ENCODE results near the gene DNAJC16. TPM values are rescaled to one million over a fixed set of nuclear protein-coding genes. Genes with fewer than 3 reads are reported as not detected.

The DNAJC16 gene
- total RNA-seq, 1 experiment from 2014 or later = 20.7 TPM

DNA sequence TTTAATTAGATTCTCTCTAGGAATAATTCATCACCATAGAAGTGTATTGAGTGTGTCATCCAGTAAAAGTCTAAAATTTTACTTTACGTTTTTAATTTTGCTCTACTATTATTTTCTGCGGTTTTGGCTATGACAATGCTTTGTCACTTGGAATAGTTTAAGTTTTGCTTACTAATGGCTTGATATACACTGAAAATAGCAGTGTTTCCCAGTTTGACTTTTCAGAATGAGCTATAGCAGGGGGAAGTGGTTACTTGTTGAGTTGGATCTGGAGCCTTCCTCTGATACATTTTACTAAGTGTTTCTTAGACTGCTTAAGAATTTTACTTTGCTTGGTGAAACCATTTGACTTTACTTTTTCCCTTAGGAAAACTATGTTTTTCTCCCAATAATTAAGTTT is 5.0 kb downstream of the DNAJC16 start:
- no peak overlapping the region for H3K4me2 ChIP-seq (ENCODE audit: insufficient read depth, insufficient read length, low read length)
- no peaks in the 10 kb centered on the region for H3K23me2 ChIP-seq (ENCODE audit: insufficient read length, low read depth, low read length, poor library complexity, severe bottlenecking)
- no peak overlapping the region for H2BK15ac ChIP-seq (ENCODE audit: low read depth, low read length)
- no peak overlapping the region for H3K9ac ChIP-seq (ENCODE audit: extremely low read depth, insufficient read length, low read length)
- no CpG with 5 or more reads among the region's 2 CpGs for WGBS (ENCODE audit: extremely low coverage, insufficient read length, low lambda C conversion rate)
- no peak for DNase-seq
- H4K91ac ChIP-seq (ENCODE audit: insufficient read length, low read depth, low read length) = no peak overlapping the region
- no peak overlapping the region for H3T11ph ChIP-seq (ENCODE audit: low read length)
- H3K79me1 ChIP-seq (ENCODE audit: insufficient read depth, low read depth, low read length, poor library complexity, severe bottlenecking) = no peaks in the 10 kb centered on the region
- no peak overlapping the region for H4K5ac ChIP-seq (ENCODE audit: insufficient read length, low read depth, low read length)
- no peaks in the 10 kb centered on the region; the same call in 1 of the 2 replicates for H3K27me3 ChIP-seq (ENCODE audit: insufficient read depth, low read length)
- H3K18ac ChIP-seq (ENCODE audit: insufficient read length, low read depth, low read length) = no peak overlapping the region
- H3K36me3 Mint-ChIP-seq (ENCODE audit: insufficient read depth in 1 of 3, low read depth in 3 of 3) = peaks cover 5 to 34% (median 28%) of the 10 kb centered on the region in 3 experiments; a peak in 6 of 7 replicates
- no peaks in the 10 kb centered on the region for H3K27me3 Mint-ChIP-seq (ENCODE audit: low read depth)
- no peak overlapping the region for H3K27ac ChIP-seq (ENCODE audit: insufficient read length, low read depth, low read length)
- H3K23ac ChIP-seq (ENCODE audit: insufficient read length, low read depth, low read length) = no peak overlapping the region
- no peak overlapping the region for H2AK5ac ChIP-seq (ENCODE audit: insufficient read length, low read length)
- no peak overlapping the region for H2BK120ac ChIP-seq (ENCODE audit: low read depth, low read length, poor library complexity, severe bottlenecking)
- TF ChIP-seq, protein P1, sequence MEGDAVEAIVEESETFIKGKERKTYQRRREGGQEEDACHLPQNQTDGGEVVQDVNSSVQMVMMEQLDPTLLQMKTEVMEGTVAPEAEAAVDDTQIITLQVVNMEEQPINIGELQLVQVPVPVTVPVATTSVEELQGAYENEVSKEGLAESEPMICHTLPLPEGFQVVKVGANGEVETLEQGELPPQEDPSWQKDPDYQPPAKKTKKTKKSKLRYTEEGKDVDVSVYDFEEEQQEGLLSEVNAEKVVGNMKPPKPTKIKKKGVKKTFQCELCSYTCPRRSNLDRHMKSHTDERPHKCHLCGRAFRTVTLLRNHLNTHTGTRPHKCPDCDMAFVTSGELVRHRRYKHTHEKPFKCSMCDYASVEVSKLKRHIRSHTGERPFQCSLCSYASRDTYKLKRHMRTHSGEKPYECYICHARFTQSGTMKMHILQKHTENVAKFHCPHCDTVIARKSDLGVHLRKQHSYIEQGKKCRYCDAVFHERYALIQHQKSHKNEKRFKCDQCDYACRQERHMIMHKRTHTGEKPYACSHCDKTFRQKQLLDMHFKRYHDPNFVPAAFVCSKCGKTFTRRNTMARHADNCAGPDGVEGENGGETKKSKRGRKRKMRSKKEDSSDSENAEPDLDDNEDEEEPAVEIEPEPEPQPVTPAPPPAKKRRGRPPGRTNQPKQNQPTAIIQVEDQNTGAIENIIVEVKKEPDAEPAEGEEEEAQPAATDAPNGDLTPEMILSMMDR (conservative IDR thresholded peaks at IDR 0.05) = no peak
- peaks cover 8% of the 10 kb centered on the region in 2 experiments for H3K4me1 Mint-ChIP-seq
- no peak overlapping the region for H2BK5ac ChIP-seq (ENCODE audit: insufficient read length, low read length)
- H3K4me3 Mint-ChIP-seq = no peak overlapping the region
- no peaks in the 10 kb centered on the region for H3K79me2 ChIP-seq (ENCODE audit: insufficient read depth, low read length)
- H3K9me3 ChIP-seq (ENCODE audit: control insufficient read depth, low read depth, low read length) = no peaks in the 10 kb centered on the region
- H4K8ac ChIP-seq (replicated peaks; ENCODE audit: insufficient read length, low read depth, low read length) = no peak overlapping the region
- H2BK20ac ChIP-seq (ENCODE audit: low read depth, low read length, poor library complexity, severe bottlenecking) = no peak overlapping the region
- H2BK12ac ChIP-seq (ENCODE audit: insufficient read length, low read depth, low read length) = no peak overlapping the region
- H3K56ac ChIP-seq (ENCODE audit: insufficient read length, low read depth, low read length) = no peak overlapping the region
- no peaks in the 10 kb centered on the region for H4K20me1 ChIP-seq (ENCODE audit: control insufficient read depth, insufficient read depth, insufficient read length)
- H3K14ac ChIP-seq (ENCODE audit: insufficient read depth, low read length) = no peak overlapping the region
- H3K4ac ChIP-seq (ENCODE audit: low read depth, low read length) = no peak overlapping the region
- no peak overlapping the region for H2AFZ ChIP-seq (ENCODE audit: low read length)
- H3K27ac Mint-ChIP-seq = no peak overlapping the region
- no peaks in the 10 kb centered on the region for H3K4me1 ChIP-seq (ENCODE audit: insufficient read depth, low read length)
- no peaks in the 10 kb centered on the region for H3K9me3 Mint-ChIP-seq

All from H9 (cell line).